Measurements from ENCODE around the gene ITGB5. TPM values are rescaled to one million over a fixed set of nuclear protein-coding genes. Genes with fewer than 3 reads are reported as not detected.

Gene ITGB5
- total RNA-seq, 1 experiment from 2014 or later: 146 TPM

DNA sequence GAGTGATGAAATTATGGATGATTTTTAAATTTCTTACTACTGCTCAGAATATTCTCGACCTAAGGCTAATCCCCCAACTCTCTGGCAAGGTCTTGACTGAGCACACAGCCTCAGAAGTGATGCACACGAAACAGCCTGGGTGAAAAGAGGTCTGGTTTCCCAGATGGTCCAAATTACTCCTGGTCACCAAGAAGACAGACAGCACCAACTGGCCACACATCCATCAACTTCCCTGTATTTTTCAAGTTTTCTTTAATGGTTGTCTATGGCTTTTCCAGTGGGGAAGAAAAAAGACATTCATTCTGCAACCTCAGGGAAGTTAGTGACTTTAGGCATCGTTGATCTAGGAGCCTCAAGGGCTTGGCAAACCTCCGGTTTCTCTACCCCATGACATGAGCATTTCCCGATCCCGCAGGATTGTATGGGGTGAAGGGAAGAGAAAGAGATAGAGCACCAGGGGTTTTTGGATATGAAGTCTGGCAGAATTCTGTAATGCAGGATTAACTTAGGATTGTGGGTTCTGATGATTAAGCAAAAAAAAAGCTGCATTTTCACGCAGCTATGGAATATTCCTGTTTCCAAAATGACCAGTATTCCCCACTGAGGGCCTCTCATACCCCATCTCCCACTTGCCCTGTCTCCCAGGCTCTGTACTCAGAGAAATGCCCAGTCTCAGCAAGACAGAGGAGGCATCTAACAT is 94.7 kb downstream of the ITGB5 start:
- Mint-ChIP-seq H3K36me3 (ENCODE audit: insufficient read depth in 1 of 3, low read depth in 3 of 3) (peaks cover 26 to 68% (median 27%) of the 10 kb centered on the region in 3 experiments; a peak in 6 of 7 replicates), H3K4me3 (no peak overlapping the region), H3K27ac (peak overlapping the region in 1 of 3 experiments; percentile 51; a peak in 2 of 7 replicates), H3K27me3 (ENCODE audit: low read depth) (no peaks in the 10 kb centered on the region), H3K9me3 (no peaks in the 10 kb centered on the region; a peak in 1 of 5 replicates), H3K4me1 (peaks cover 0 to 3% of the 10 kb centered on the region in 2 experiments; a peak in 1 of 4 replicates)
- Histone ChIP-seq H3T11ph (ENCODE audit: low read length) (no peak overlapping the region), H3K79me1 (ENCODE audit: insufficient read depth, low read depth, low read length, poor library complexity, severe bottlenecking) (no peaks in the 10 kb centered on the region), H3K9me3 (ENCODE audit: control insufficient read depth, low read depth, low read length) (no peaks in the 10 kb centered on the region), H4K20me1 (ENCODE audit: control insufficient read depth, insufficient read depth, insufficient read length) (no peaks in the 10 kb centered on the region), H3K27me3 (ENCODE audit: insufficient read depth, low read length) (no peaks in the 10 kb centered on the region), H3K4me1 (ENCODE audit: insufficient read depth, low read length) (no peaks in the 10 kb centered on the region), H3K18ac (ENCODE audit: insufficient read length, low read depth, low read length) (no peak overlapping the region), H4K91ac (ENCODE audit: insufficient read length, low read depth, low read length) (no peak overlapping the region), H3K4ac (ENCODE audit: low read depth, low read length) (no peak overlapping the region), H3K23me2 (ENCODE audit: insufficient read length, low read depth, low read length, poor library complexity, severe bottlenecking) (no peaks in the 10 kb centered on the region), H3K4me2 (ENCODE audit: insufficient read depth, insufficient read length, low read length) (no peak overlapping the region), H3K14ac (ENCODE audit: insufficient read depth, low read length) (no peak overlapping the region), H2BK120ac (ENCODE audit: low read depth, low read length, poor library complexity, severe bottlenecking) (no peak overlapping the region), H2BK15ac (ENCODE audit: low read depth, low read length) (no peak overlapping the region), H3K9ac (ENCODE audit: extremely low read depth, insufficient read length, low read length) (no peak overlapping the region), H3K79me2 (ENCODE audit: insufficient read depth, low read length) (peaks cover 1% of the 10 kb centered on the region; the same call in 1 of the 2 replicates), H2AK5ac (ENCODE audit: insufficient read length, low read length) (no peak overlapping the region), H2BK20ac (ENCODE audit: low read depth, low read length, poor library complexity, severe bottlenecking) (no peak overlapping the region), H4K5ac (ENCODE audit: insufficient read length, low read depth, low read length) (no peak overlapping the region), H3K23ac (ENCODE audit: insufficient read length, low read depth, low read length) (no peak overlapping the region), H3K56ac (ENCODE audit: insufficient read length, low read depth, low read length) (no peak overlapping the region), H3K27ac (ENCODE audit: insufficient read length, low read depth, low read length) (no peak overlapping the region), H2BK5ac (ENCODE audit: insufficient read length, low read length) (no peak overlapping the region), H4K8ac (replicated peaks; ENCODE audit: insufficient read length, low read depth, low read length) (no peak overlapping the region), H2AFZ (ENCODE audit: low read length) (no peak overlapping the region), H2BK12ac (ENCODE audit: insufficient read length, low read depth, low read length) (no peak overlapping the region)
- TF ChIP-seq, protein P1, sequence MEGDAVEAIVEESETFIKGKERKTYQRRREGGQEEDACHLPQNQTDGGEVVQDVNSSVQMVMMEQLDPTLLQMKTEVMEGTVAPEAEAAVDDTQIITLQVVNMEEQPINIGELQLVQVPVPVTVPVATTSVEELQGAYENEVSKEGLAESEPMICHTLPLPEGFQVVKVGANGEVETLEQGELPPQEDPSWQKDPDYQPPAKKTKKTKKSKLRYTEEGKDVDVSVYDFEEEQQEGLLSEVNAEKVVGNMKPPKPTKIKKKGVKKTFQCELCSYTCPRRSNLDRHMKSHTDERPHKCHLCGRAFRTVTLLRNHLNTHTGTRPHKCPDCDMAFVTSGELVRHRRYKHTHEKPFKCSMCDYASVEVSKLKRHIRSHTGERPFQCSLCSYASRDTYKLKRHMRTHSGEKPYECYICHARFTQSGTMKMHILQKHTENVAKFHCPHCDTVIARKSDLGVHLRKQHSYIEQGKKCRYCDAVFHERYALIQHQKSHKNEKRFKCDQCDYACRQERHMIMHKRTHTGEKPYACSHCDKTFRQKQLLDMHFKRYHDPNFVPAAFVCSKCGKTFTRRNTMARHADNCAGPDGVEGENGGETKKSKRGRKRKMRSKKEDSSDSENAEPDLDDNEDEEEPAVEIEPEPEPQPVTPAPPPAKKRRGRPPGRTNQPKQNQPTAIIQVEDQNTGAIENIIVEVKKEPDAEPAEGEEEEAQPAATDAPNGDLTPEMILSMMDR (conservative IDR thresholded peaks at IDR 0.05): no peak
- no CpG with 5 or more reads among the region's 7 CpGs for WGBS (ENCODE audit: extremely low coverage, insufficient read length, low lambda C conversion rate)
- no peak for DNase-seq
